ENCODE measurements around the gene HLA-DOB.
A peak's percentile ranks its signal among the peaks of the same experiment; 100 is the strongest.

HLA-DOB gene

GRCh38 chr6:32852844-32853540 is 36.2 kb upstream of the HLA-DOB start:
- Histone ChIP-seq H3K27ac (ENCODE audit: low read depth, low read length) (peak overlapping the region; percentile 99), H3K9ac (ENCODE audit: low read length) (peak overlapping the region; percentile 95), H3K4me3 (ENCODE audit: low read depth in 1 of 2, low read length in 2 of 2) (peak overlapping the region; percentile 83 to 97), H3K4me1 (ENCODE audit: insufficient read depth, low read length) (peaks cover 31% of the 10 kb centered on the region), H3K36me3 (ENCODE audit: insufficient read depth, low read length) (peaks cover 41% of the 10 kb centered on the region), H3K27me3 (ENCODE audit: control insufficient read depth in 1 of 2, insufficient read depth in 2 of 2, low read length in 2 of 2) (no peaks in the 10 kb centered on the region), H3K9me3 (ENCODE audit: low read length) (no peaks in the 10 kb centered on the region)

- H3K9ac ChIP-seq (ENCODE audit: low read length) = peak overlapping the region; percentile 95
- no peaks in the 10 kb centered on the region for H3K9me3 ChIP-seq (ENCODE audit: low read length)
- peak overlapping the region; percentile 83 to 97 for H3K4me3 ChIP-seq (ENCODE audit: low read depth in 1 of 2, low read length in 2 of 2)
- peak overlapping the region; percentile 99 for H3K27ac ChIP-seq (ENCODE audit: low read depth, low read length)
- H3K36me3 ChIP-seq (ENCODE audit: insufficient read depth, low read length) = peaks cover 41% of the 10 kb centered on the region
- H3K4me1 ChIP-seq (ENCODE audit: insufficient read depth, low read length) = peaks cover 31% of the 10 kb centered on the region
- no peaks in the 10 kb centered on the region for H3K27me3 ChIP-seq (ENCODE audit: control insufficient read depth in 1 of 2, insufficient read depth in 2 of 2, low read length in 2 of 2)
Measured at GRCh38 chr6:32852018-32852843, 35.4 kb upstream of the HLA-DOB start.

GRCh38 chr6:32851025-32851424 is 34.2 kb upstream of the HLA-DOB start:
- Histone ChIP-seq H3K4me3 (ENCODE audit: low read depth in 1 of 2, low read length in 2 of 2) (no peak overlapping the region), H3K4me1 (ENCODE audit: insufficient read depth, low read length) (peaks cover 31% of the 10 kb centered on the region), H3K9me3 (ENCODE audit: low read length) (no peaks in the 10 kb centered on the region), H3K36me3 (ENCODE audit: insufficient read depth, low read length) (peaks cover 51% of the 10 kb centered on the region), H3K27ac (ENCODE audit: low read depth, low read length) (no peak overlapping the region), H3K27me3 (ENCODE audit: control insufficient read depth in 1 of 2, insufficient read depth in 2 of 2, low read length in 2 of 2) (no peaks in the 10 kb centered on the region), H3K9ac (ENCODE audit: low read length) (no peak overlapping the region)

- H3K36me3 ChIP-seq (ENCODE audit: insufficient read depth, low read length) = peaks cover 60% of the 10 kb centered on the region
- H3K9ac ChIP-seq (ENCODE audit: low read length) = no peak overlapping the region
- H3K4me1 ChIP-seq (ENCODE audit: insufficient read depth, low read length) = peaks cover 29% of the 10 kb centered on the region
- H3K4me3 ChIP-seq (ENCODE audit: low read depth in 1 of 2, low read length in 2 of 2) = no peak overlapping the region
- H3K27ac ChIP-seq (ENCODE audit: low read depth, low read length) = no peak overlapping the region
- no peaks in the 10 kb centered on the region for H3K27me3 ChIP-seq (ENCODE audit: control insufficient read depth in 1 of 2, insufficient read depth in 2 of 2, low read length in 2 of 2)
- H3K9me3 ChIP-seq (ENCODE audit: low read length) = no peaks in the 10 kb centered on the region
Measured at GRCh38 chr6:32849126-32849525, 32.3 kb upstream of the HLA-DOB start.

GRCh38 chr6:32847795-32848194 is 31.0 kb upstream of the HLA-DOB start:
- H3K27ac ChIP-seq (ENCODE audit: low read depth, low read length) = no peak overlapping the region
- peaks cover 60% of the 10 kb centered on the region for H3K36me3 ChIP-seq (ENCODE audit: insufficient read depth, low read length)
- H3K9me3 ChIP-seq (ENCODE audit: low read length) = no peaks in the 10 kb centered on the region
- H3K4me1 ChIP-seq (ENCODE audit: insufficient read depth, low read length) = peaks cover 31% of the 10 kb centered on the region
- no peak overlapping the region for H3K9ac ChIP-seq (ENCODE audit: low read length)
- no peaks in the 10 kb centered on the region for H3K27me3 ChIP-seq (ENCODE audit: control insufficient read depth in 1 of 2, insufficient read depth in 2 of 2, low read length in 2 of 2)
- no peak overlapping the region for H3K4me3 ChIP-seq (ENCODE audit: low read depth in 1 of 2, low read length in 2 of 2)

- Histone ChIP-seq H3K27me3 (ENCODE audit: control insufficient read depth in 1 of 2, insufficient read depth in 2 of 2, low read length in 2 of 2) (no peaks in the 10 kb centered on the region), H3K9me3 (ENCODE audit: low read length) (no peaks in the 10 kb centered on the region), H3K4me1 (ENCODE audit: insufficient read depth, low read length) (peaks cover 34% of the 10 kb centered on the region), H3K36me3 (ENCODE audit: insufficient read depth, low read length) (peaks cover 67% of the 10 kb centered on the region), H3K27ac (ENCODE audit: low read depth, low read length) (no peak overlapping the region), H3K9ac (ENCODE audit: low read length) (no peak overlapping the region), H3K4me3 (ENCODE audit: low read depth in 1 of 2, low read length in 2 of 2) (no peak overlapping the region)
Measured at GRCh38 chr6:32847004-32847403, 30.2 kb upstream of the HLA-DOB start.

- H3K4me3 ChIP-seq (ENCODE audit: low read depth in 1 of 2, low read length in 2 of 2) = peak overlapping the region in 1 of 2 donors; percentile 96
- H3K4me1 ChIP-seq (ENCODE audit: insufficient read depth, low read length) = peaks cover 23% of the 10 kb centered on the region
- no peak overlapping the region for H3K27ac ChIP-seq (ENCODE audit: low read depth, low read length)
- peaks cover 70% of the 10 kb centered on the region for H3K36me3 ChIP-seq (ENCODE audit: insufficient read depth, low read length)
- H3K9ac ChIP-seq (ENCODE audit: low read length) = no peak overlapping the region
- no peaks in the 10 kb centered on the region for H3K27me3 ChIP-seq (ENCODE audit: control insufficient read depth in 1 of 2, insufficient read depth in 2 of 2, low read length in 2 of 2)
- H3K9me3 ChIP-seq (ENCODE audit: low read length) = no peaks in the 10 kb centered on the region
Measured at GRCh38 chr6:32845384-32845884, 28.6 kb upstream of the HLA-DOB start.

GRCh38 chr6:32844839-32845383 is 28.1 kb upstream of the HLA-DOB start:
- peaks cover 65% of the 10 kb centered on the region for H3K36me3 ChIP-seq (ENCODE audit: insufficient read depth, low read length)

GRCh38 chr6:32843979-32844838 is 27.4 kb upstream of the HLA-DOB start, which contains the start of gene PSMB8:
Gene PSMB8 (minus strand): TSS chr6:32844047. CDS start chr6:32843996, 51 bp downstream.
- Histone ChIP-seq H3K27ac (ENCODE audit: low read depth, low read length) (peak within 1 kb of the TSS; percentile 98), H3K36me3 (ENCODE audit: insufficient read depth, low read length) (peaks cover 63% of the 10 kb centered on the region), H3K9me3 (ENCODE audit: low read length) (no peaks in the 10 kb centered on the region), H3K4me1 (ENCODE audit: insufficient read depth, low read length) (peaks cover 23% of the 10 kb centered on the region), H3K9ac (ENCODE audit: low read length) (peak within 1 kb of the TSS; percentile 96), H3K4me3 (ENCODE audit: low read depth in 1 of 2, low read length in 2 of 2) (peak within 1 kb of the TSS; percentile 83 to 96), H3K27me3 (ENCODE audit: control insufficient read depth in 1 of 2, insufficient read depth in 2 of 2, low read length in 2 of 2) (no peaks in the 10 kb centered on the region)

More at GRCh38 chr6:32844839-32845383, 28.1 kb upstream of the HLA-DOB start:
- no peaks in the 10 kb centered on the region for H3K27me3 ChIP-seq (ENCODE audit: control insufficient read depth in 1 of 2, insufficient read depth in 2 of 2, low read length in 2 of 2)
- no peak overlapping the region for H3K9ac ChIP-seq (ENCODE audit: low read length)
- H3K4me3 ChIP-seq (ENCODE audit: low read depth in 1 of 2, low read length in 2 of 2) = peak overlapping the region; percentile 83 to 96
- no peaks in the 10 kb centered on the region for H3K9me3 ChIP-seq (ENCODE audit: low read length)
- H3K4me1 ChIP-seq (ENCODE audit: insufficient read depth, low read length) = peaks cover 23% of the 10 kb centered on the region
- H3K27ac ChIP-seq (ENCODE audit: low read depth, low read length) = peak overlapping the region; percentile 98

GRCh38 chr6:32843331-32843978 is 26.7 kb upstream of the HLA-DOB start:
- no peaks in the 10 kb centered on the region for H3K27me3 ChIP-seq (ENCODE audit: control insufficient read depth in 1 of 2, insufficient read depth in 2 of 2, low read length in 2 of 2)
- H3K9ac ChIP-seq (ENCODE audit: low read length) = peak overlapping the region; percentile 96
- H3K9me3 ChIP-seq (ENCODE audit: low read length) = no peaks in the 10 kb centered on the region
- peak overlapping the region; percentile 98 for H3K27ac ChIP-seq (ENCODE audit: low read depth, low read length)
- peaks cover 56% of the 10 kb centered on the region for H3K36me3 ChIP-seq (ENCODE audit: insufficient read depth, low read length)
- peak overlapping the region; percentile 83 to 96 for H3K4me3 ChIP-seq (ENCODE audit: low read depth in 1 of 2, low read length in 2 of 2)
- H3K4me1 ChIP-seq (ENCODE audit: insufficient read depth, low read length) = peaks cover 23% of the 10 kb centered on the region
